HG02840 (cell line): ENCODE data around the gene FOXF1.

Source experiments
- ATAC-seq: cut with Tn5 transposase; IDR thresholded peaks from one replicate; pipeline ENCODE4 v1.9.1; 2021; ENCODE audit warnings: mild to moderate bottlenecking, moderate library complexity, moderate number of reproducible peaks; ENCODE audit not compliant: unreplicated experiment, low FRiP score

The FOXF1 gene

DNA sequence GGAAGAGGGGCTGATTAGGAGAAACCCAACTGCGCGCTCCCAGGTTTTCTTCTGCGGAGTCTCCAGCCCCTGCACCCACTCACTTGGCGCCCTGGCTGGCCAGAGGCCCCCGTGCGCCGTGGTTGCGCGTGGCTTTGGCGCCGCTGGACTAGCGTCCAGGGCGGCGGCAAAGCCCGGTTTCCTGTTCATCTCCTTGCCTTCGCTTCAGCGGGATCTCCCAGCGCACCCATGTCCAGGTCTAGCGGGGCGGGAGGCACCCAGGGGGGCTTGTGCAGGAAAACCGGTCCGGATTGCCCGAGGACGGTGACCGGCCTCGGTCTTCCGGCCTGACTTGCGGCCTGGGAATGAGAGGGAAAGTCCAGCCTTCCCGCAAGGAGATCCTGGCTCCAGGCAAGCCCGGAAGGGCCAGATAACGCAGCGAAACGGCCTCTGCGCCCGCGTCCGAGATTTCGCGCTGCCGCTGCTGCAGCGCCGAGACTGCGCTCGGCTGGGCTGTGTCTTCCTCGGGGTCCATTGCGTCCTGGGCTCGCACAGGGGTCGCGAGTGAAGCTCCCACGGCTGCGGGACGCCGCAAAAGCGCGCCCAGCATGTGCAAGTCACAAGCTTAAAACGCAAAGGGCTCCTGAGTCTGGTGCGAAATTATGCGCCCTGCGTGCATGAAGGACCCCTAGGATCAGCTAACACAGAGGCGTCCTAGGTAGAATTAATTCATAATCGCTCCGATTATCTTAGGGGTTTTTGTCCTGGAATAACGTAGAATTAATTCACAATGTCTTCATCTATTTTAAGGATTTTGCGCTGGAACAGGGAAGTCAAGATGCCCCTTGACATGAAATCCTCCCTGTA is 5.7 kb downstream of the FOXF1 start:
- ATAC-seq = no peak

GRCh38 chr16:86516623-86517003 is 6.3 kb downstream of the FOXF1 start:
- no peak for ATAC-seq

DNA sequence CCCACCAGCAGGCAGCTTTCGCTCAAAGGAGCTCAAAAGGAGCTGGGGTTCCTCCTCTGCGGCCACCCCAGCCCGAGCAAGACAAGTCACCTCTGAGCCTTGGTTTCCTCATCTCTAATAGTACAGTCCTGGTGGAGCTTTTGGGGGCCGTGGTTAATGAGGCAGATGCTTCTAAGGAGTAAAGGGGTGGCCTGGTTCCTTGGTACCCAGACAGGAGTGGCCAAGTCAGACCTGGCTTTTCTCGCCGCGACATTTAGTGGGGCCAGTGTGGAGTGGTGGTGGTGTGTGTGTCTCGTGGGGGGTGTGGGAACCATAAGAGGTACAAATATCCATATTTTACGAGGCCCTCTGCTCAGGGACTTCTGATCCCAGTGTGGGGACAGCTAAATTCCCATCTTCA is 6.7 kb downstream of the FOXF1 start:
- ATAC-seq = no peak

- ATAC-seq = no peak
Observed at GRCh38 chr16:86517652-86518258, 7.4 kb downstream of the FOXF1 start.

- no peak for ATAC-seq
Observed at GRCh38 chr16:86519007-86519648, 8.8 kb downstream of the FOXF1 start.

DNA sequence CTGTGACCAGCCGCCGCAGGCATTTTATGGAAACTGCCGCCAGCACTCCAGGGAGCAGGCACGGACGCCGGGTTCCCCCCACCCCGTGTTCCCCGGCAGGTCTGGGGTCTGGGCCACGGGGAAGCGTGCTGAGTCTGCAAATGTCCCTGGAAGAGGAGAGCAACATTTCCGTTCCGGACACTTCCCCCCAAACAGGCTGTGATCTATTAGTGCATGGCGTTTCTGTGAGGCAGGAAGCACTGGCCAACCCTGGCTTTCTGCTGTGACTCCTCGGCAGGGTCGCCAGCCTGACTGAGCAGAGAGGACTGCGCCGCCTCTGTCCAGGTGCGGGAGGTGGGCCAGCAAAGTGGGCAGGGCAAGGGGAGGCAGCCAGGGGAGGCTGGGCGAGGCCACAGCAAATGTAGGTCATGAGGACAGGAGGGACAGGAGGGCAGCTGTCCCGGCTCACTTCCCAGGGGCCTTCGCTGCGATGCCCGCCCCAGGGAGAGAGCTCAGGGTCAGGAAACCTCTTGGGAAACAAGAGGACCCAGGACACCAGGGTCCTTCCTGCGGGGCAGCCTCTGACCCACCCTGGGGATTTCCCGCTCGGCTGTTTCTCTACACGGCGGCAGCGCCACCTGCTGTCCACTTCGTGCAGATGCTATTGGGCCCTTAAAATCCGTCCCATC is 9.5 kb downstream of the FOXF1 start:
- no peak for ATAC-seq

GRCh38 chr16:86520317-86521210 is 10.2 kb downstream of the FOXF1 start:
- no peak for ATAC-seq

DNA sequence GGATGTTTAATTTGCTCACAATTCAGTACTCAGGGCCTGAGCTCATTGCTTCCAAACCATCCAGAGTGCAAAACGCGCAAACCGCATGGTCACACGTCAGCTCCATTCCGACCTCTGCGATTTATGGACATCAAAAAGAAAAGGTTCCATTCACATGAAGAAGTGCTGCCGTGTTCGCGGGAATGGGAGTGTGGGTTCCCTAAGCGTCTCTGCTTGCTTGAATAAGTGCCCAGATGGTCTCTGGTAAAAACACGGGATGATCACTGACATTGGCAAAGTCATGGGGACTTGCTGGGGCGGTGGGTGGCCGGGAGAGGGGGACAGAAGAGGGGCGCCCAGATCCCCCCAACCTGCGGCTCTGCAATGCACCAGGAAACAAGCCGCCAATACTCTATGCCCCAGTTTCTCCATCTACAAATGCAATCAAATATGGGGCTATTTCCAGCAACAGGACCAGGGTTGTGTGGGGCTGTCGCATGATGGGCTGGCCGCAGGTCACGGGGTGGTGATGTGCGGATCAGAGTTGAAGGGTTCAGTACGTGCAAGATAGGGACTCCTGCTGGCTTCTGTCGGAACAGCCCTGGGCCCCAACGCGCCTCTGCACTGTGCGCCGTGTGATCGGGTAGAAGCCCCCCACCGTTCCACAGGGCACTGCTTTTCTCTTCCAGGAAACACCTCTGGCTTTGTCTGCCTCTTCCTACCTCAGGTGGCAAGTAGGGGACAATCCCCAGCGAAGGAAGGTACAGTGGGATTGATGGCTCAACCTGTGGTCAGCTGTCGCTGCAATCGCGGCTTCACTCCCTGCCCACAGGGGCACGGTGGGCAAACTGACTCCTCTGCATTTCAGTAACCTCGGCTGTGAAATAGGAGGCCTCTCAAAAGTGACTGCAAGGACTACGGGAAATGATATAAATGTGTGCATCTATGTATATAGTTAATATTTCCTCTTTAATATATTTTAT is 11.2 kb downstream of the FOXF1 start:
- ATAC-seq = no peak

GRCh38 chr16:86522634-86523033 is 12.3 kb downstream of the FOXF1 start:
- no peak for ATAC-seq

DNA sequence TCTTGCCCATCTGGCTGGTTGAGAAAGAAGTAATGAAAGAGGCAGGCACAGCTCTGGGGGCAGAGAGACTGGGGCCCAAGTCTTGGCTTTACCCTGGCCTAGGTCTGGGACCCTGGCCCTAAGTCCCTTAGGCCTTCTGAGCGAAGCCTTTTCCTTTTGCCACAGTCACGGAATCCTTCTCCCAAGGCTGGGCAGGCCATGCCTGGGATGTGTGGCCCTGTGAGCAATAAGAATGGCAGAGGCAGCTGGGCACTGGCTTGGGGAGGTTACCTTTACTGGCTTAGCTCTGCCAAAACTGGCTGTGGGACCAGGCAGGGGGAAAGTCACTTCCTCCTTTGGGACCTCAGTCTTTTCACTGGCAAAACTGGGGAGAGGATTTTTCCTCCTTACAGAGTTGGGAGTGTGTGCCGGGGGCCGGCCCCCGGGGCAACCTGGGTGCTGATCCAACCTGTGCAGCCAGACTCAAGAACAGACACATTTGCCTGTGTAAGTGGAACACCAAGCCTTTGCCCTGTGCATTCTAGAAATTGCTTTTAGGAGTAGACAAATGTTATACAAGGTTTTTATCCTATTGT is 12.9 kb downstream of the FOXF1 start:
- ATAC-seq = no peak

DNA sequence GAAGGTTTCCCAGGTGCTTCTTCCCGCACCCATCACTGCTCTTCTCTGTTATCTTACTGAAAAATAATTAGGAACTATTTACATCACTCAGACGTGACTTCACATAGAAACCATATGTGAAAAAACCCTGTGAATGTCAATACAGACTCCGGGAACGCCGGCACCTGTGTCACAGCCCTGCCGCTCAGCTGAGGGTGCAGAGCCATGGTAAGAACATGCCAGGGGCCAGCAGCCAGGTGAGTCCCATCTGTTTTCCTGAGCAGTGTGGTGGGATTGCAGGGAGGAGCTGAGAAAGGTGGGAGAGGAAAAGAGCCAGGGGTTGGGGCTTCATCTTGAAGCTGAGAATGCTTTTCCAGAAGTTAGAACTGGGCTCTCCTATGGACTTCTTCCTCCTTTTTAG is 13.7 kb downstream of the FOXF1 start:
- ATAC-seq = no peak

DNA sequence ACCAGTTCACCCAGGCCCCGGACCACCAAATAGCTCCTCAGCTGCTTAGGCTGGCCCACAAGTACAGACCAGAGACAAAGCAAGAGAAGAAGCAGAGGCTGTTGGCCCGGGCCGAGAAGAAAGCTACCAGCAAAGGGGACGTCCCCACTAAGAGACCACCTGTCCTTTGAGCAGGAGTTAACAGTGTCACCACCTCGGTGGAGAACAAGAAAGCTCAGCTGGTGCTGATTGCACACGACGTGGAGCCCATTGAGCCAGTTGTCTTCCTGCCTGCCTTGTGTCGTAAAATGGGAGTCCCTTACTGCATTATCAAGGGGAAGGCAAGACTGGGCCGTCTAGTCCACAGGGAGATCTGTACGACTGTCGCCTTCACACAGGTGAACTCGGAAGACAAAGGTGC is 15.4 kb downstream of the FOXF1 start:
- ATAC-seq = no peak

DNA sequence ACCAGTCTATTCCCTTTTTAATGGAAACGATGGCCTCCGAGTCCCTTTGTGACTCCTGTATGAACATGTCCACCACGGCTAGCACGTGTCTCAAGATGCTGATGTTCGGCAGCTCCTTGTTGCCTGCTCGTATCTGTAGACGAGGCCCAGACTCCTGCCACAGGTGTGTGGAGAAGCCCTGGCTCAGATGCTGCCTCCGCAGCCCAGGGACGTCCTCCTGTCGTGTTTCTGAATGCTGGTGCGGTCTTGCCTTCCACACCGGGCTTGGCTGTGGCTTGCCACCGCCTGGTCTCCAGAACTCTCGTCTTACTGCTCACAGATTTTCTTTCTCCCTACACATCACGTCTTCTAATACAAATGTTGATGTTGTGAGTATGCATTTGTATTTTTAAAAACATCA is 17.0 kb downstream of the FOXF1 start:
- ATAC-seq = no peak

DNA sequence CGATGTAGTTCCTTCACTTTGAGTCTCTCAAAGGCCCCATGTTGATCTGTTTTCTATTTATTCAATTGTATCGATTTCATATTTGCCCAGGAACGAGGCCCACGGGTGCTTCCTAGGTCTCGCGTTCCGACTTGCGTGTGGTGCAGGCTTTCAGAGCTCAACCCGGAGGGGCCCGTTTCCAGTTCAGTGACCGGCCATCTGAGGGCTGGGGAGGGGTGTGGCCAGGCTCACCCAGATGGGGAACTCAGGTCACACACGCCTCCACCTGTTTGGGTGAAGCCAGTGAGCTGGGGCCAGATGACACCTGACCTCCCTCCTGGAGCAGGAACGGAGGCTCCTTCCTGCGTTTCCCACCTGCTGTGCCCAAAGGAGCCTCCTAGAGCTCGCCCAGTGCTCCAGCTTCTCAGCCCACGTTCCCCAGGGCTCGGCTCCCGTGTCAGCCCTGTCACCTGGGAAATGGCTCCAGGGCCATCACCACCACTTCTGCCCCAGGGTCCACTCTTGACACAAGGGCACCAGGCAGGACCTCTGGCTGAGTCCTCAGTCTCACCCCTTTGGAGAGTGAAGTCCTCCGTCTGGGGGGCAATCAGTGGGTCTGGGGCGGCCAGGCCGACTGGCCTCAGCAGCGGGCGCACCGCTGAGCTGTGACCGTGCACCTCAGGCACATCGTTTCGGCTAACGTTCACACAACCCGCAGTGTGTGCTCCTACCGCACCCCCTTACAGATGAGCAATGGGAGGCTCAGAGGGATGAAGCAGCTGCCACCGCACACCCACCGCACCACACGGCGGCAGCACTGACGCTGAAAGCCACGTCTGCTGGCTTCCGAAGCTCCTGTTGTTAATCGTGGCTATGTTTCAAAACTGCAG is 18.0 kb downstream of the FOXF1 start:
- ATAC-seq = no peak

DNA sequence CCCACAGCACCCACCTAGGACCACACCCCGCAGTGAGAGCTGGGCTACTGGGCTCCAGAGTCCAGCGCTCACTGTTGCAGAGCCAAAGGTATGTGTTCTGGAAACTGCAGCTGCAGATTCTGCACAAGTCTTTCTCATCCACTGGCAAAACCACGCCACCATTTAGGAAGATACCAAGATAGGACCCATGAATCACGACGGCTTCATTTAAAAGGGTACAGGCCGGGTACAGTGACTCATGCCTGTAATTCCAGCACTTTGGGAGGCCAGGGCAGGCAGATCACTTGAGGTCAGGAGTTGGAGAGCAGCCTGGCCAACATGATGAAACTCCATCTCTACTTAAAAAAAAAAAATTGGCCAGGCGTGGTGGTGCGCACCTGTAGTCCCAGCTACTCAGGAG is 18.8 kb downstream of the FOXF1 start:
- ATAC-seq = no peak

GRCh38 chr16:86530251-86531190 is 20.2 kb downstream of the FOXF1 start:
- no peak for ATAC-seq

GRCh38 chr16:86531191-86531545 is 20.8 kb downstream of the FOXF1 start:
- ATAC-seq = no peak
